ENCODE results near the gene FAM107B. TPM values are rescaled to one million over a fixed set of nuclear protein-coding genes. Genes with fewer than 3 reads are reported as not detected.

Gene FAM107B
- total and polyA plus RNA-seq, 10 of the 15 experiments (the other 5 are each of a cell fraction or from before 2014, with no cell fraction given) = 22.9 to 162 (median 86.6) TPM

GRCh38 chr10:14605231-14605925, 169.3 kb downstream of the FAM107B start (continued):
- TF ChIP-seq NFYA (IDR thresholded peaks at IDR 0.05; ENCODE audit: borderline replicate concordance, low read depth, low read length) = no peak
- peak; percentile 82 for TF ChIP-seq ZNF24 (IDR thresholded peaks at IDR 0.05)
- peak; percentile 95 for TF ChIP-seq BACH1 (IDR thresholded peaks at IDR 0.05; ENCODE audit: borderline replicate concordance)
- peak; percentile 55 for TF ChIP-seq GATAD2B (conservative IDR thresholded peaks at IDR 0.05; ENCODE audit: low read depth)
- TF ChIP-seq ZNF207 (IDR thresholded peaks at IDR 0.05; ENCODE audit: borderline replicate concordance) = peak; percentile 11; the same call in 1 of the 2 replicates
- TF ChIP-seq ZNF687 (IDR thresholded peaks at IDR 0.05) = no peak
- TF ChIP-seq ATF7 (IDR thresholded peaks at IDR 0.05; ENCODE audit: low read depth) = peak; percentile 85
- peak; percentile 40; the same call in 1 of the 2 replicates for TF ChIP-seq HDGF (IDR thresholded peaks at IDR 0.05)
- peak; percentile 86; the same call in 1 of the 2 replicates for TF ChIP-seq MYB (IDR thresholded peaks at IDR 0.05; ENCODE audit: borderline replicate concordance, low read depth, low read length)
- peak; percentile 67; the same call in 1 of the 2 replicates for TF ChIP-seq PAX5 (IDR thresholded peaks at IDR 0.05; ENCODE audit: borderline replicate concordance, low read depth, low read length)
- peak; percentile 66 for TF ChIP-seq GABPA (IDR thresholded peaks at IDR 0.05; ENCODE audit: low read depth)
- peak; percentile 70 for TF ChIP-seq NR2F1 (conservative IDR thresholded peaks at IDR 0.05)
- no peak for TF ChIP-seq TCF3 (IDR thresholded peaks at IDR 0.05; ENCODE audit: borderline replicate concordance, insufficient read depth, low read depth, low read length)
- peak; percentile 98 for TF ChIP-seq TCF7 (IDR thresholded peaks at IDR 0.05; ENCODE audit: borderline replicate concordance)
- TF ChIP-seq SRF (IDR thresholded peaks at IDR 0.05; ENCODE audit: low read depth in 2 of 2, low read length in 2 of 2) = peak in 1 of 2 experiments; percentile 54; a peak in 1 of 4 replicates
- peak; percentile 87; the same call in 1 of the 2 replicates for TF ChIP-seq ZNF217 (IDR thresholded peaks at IDR 0.05)
- TF ChIP-seq RAD51 (IDR thresholded peaks at IDR 0.05) = 0 out of 2 replicates have a peak, but pooled peaks have one; percentile 21
- TF ChIP-seq SMAD5 (IDR thresholded peaks at IDR 0.05; ENCODE audit: low read depth) = peak; percentile 39; the same call in 1 of the 2 replicates
- TF ChIP-seq EGR1 (IDR thresholded peaks at IDR 0.05; ENCODE audit: borderline replicate concordance in 1 of 2, low read depth in 2 of 2, low read length in 2 of 2) = no peak
- peak; percentile 75; the same call in 1 of the 2 replicates for TF ChIP-seq BMI1 (IDR thresholded peaks at IDR 0.05; ENCODE audit: borderline replicate concordance)
- no peak for TF ChIP-seq CTCF (IDR thresholded peaks at IDR 0.05 in 2 of 3, conservative IDR thresholded peaks at IDR 0.05 in 1 of 3; ENCODE audit: control insufficient read depth in 2 of 3, extremely low read depth in 1 of 3, insufficient read depth in 1 of 3, low read depth in 3 of 3, low read length in 3 of 3)
- peak; percentile 88 for TF ChIP-seq MEF2A (IDR thresholded peaks at IDR 0.05; ENCODE audit: insufficient read depth, low read depth, low read length)
- TF ChIP-seq ATF2 (IDR thresholded peaks at IDR 0.05; ENCODE audit: low read length) = peak; percentile 94
- peak; percentile 17 for TF ChIP-seq SP1 (IDR thresholded peaks at IDR 0.05; ENCODE audit: low read depth, low read length)

Data from GM12878 (cell line).